ENCODE data around the gene RXRA.
A peak's percentile ranks its signal among the peaks of the same experiment; 100 is the strongest.

RXRA gene

DNA sequence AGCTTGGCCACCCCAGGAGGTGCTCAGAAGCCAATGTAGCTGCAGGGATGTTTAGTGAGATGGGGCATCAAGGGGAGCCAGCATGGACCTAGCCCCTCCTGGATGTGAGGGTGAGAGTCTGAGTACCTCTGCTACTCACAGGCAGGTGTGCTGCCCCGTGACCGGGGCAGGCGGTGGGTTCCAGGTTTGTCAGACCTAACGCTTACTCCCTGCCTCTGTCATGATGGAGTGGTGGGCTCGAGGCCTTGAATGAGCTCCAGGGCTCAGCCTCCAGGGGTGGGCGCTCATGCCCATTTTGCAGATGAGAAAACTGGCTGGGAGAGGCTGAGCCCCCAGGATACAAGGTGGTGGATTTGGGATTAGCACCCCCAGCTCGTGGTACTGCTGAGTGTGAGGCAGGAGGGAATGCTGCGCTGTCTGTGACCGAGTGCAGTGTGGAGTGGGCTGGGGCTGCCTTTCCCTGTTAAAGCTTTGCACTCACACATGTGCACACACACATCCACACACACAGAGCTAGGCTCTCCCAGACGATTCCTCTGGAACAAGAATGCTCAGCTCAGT lies 1.5 kb downstream of the RXRA start:
- Histone ChIP-seq H3K9ac (ENCODE audit: low read length) (no peak overlapping the region), H3K27ac (ENCODE audit: low read depth, low read length) (no peak overlapping the region), H3K4me3 (ENCODE audit: low read depth, low read length) (peak overlapping the region; percentile 71)

DNA sequence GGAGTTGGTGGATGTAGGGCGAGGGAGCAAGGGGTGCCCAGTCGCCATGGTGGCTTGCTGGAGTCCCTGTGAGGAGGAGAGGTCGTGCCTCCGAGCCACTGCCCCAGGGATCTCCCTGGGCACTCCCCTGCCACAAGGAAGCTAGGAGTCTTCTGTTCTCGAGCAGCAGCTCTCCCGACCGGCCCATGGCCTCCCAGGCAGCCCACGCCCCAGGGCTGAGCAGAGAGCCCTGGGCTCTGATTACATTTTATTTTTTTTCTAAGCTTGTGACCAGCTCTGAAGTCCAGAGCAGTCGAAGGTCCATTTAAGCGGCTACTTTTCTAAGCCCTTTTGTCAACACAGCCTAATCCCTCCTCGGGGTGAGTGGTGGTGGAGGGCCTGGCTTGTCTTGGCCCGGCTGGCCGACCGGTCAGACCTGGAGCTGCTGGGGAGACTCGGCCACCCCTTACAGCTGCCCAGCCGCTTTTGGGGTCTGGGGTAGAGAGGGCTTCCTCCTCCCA lies 2.1 kb downstream of the RXRA start:
- Histone ChIP-seq H3K36me3 (ENCODE audit: control insufficient read depth, insufficient read depth, low read length) (no peaks in the 10 kb centered on the region), H3K4me1 (ENCODE audit: control insufficient read depth, insufficient read depth, low read length) (peaks cover 47% of the 10 kb centered on the region), H3K9ac (ENCODE audit: low read length) (peak overlapping the region; percentile 3), H3K9me3 (ENCODE audit: control insufficient read depth, insufficient read depth, low read depth, low read length) (no peaks in the 10 kb centered on the region), H3K27ac (ENCODE audit: low read depth, low read length) (0 out of 2 replicates have a peak overlapping the region, but pooled peaks have one; percentile 41), H3K27me3 (ENCODE audit: control insufficient read depth, insufficient read depth, low read length) (no peaks in the 10 kb centered on the region), H3K4me3 (ENCODE audit: low read depth, low read length) (peak overlapping the region; percentile 71)

More for the DNA sequence above, 1.5 kb downstream of the RXRA start:
- H3K27me3 ChIP-seq (ENCODE audit: control insufficient read depth, insufficient read depth, low read length), result no peaks in the 10 kb centered on the region
- H3K9me3 ChIP-seq (ENCODE audit: control insufficient read depth, insufficient read depth, low read depth, low read length), result no peaks in the 10 kb centered on the region
- H3K4me1 ChIP-seq (ENCODE audit: control insufficient read depth, insufficient read depth, low read length), result peaks cover 48% of the 10 kb centered on the region
- no peaks in the 10 kb centered on the region for H3K36me3 ChIP-seq (ENCODE audit: control insufficient read depth, insufficient read depth, low read length)

GRCh38 chr9:134328841-134329575 lies 2.8 kb downstream of the RXRA start:
- peak overlapping the region; percentile 10; the same call in 1 of the 2 replicates for H3K27ac ChIP-seq (ENCODE audit: low read depth, low read length)
- H3K36me3 ChIP-seq (ENCODE audit: control insufficient read depth, insufficient read depth, low read length), result no peaks in the 10 kb centered on the region
- H3K9ac ChIP-seq (ENCODE audit: low read length), result peak overlapping the region; percentile 3

DNA sequence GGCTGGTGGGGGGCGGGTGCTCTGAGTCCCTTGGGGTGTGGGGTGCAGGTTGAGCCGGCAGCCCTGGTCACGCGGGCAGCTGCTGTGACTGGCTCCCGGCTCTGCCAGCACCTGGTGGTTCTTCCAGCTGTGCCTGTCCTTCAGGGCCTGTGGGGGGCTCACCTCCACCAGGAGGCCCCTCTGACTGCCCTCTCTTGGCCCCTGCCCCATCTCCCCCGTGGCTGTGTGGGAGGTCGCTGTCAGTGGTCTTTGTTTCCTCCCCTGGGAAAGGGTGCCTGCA lies 3.3 kb downstream of the RXRA start:
- H3K36me3 ChIP-seq (ENCODE audit: control insufficient read depth, insufficient read depth, low read length), result no peaks in the 10 kb centered on the region
- no peaks in the 10 kb centered on the region for H3K9me3 ChIP-seq (ENCODE audit: control insufficient read depth, insufficient read depth, low read depth, low read length)
- no peak overlapping the region for H3K9ac ChIP-seq (ENCODE audit: low read length)
- H3K4me3 ChIP-seq (ENCODE audit: low read depth, low read length), result no peak overlapping the region
- peaks cover 36% of the 10 kb centered on the region for H3K4me1 ChIP-seq (ENCODE audit: control insufficient read depth, insufficient read depth, low read length)
- no peaks in the 10 kb centered on the region for H3K27me3 ChIP-seq (ENCODE audit: control insufficient read depth, insufficient read depth, low read length)
- 0 out of 2 replicates have a peak overlapping the region, but pooled peaks have one; percentile 10 for H3K27ac ChIP-seq (ENCODE audit: low read depth, low read length)

More at GRCh38 chr9:134328841-134329575, 2.8 kb downstream of the RXRA start:
- Histone ChIP-seq H3K4me3 (ENCODE audit: low read depth, low read length) (peak overlapping the region; percentile 25; the same call in 1 of the 2 replicates), H3K27me3 (ENCODE audit: control insufficient read depth, insufficient read depth, low read length) (no peaks in the 10 kb centered on the region), H3K9me3 (ENCODE audit: control insufficient read depth, insufficient read depth, low read depth, low read length) (no peaks in the 10 kb centered on the region), H3K4me1 (ENCODE audit: control insufficient read depth, insufficient read depth, low read length) (peaks cover 41% of the 10 kb centered on the region)

DNA sequence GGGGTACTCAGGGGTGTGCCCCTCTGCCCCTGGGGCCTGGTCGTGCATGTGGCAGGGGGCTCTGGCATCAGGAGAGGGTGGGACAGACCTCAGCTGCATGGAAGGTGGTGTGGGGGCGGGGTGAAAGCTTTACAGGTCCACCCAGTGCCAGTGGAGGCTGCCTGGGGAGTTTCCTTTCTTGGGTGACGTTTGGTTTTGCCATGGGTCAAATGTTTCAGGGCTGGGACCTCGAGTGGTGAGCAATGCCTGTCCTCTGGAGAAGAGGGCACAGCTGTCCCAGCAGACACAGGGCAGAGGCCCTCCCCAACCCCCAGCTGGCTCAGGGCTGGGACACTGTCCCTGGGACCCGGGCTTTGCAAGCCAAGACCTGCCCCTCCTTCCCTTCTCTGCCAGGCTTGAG lies 3.6 kb downstream of the RXRA start:
- Histone ChIP-seq H3K9me3 (ENCODE audit: control insufficient read depth, insufficient read depth, low read depth, low read length) (no peaks in the 10 kb centered on the region), H3K27ac (ENCODE audit: low read depth, low read length) (no peak overlapping the region), H3K36me3 (ENCODE audit: control insufficient read depth, insufficient read depth, low read length) (no peaks in the 10 kb centered on the region), H3K4me1 (ENCODE audit: control insufficient read depth, insufficient read depth, low read length) (peaks cover 34% of the 10 kb centered on the region), H3K27me3 (ENCODE audit: control insufficient read depth, insufficient read depth, low read length) (no peaks in the 10 kb centered on the region), H3K9ac (ENCODE audit: low read length) (no peak overlapping the region), H3K4me3 (ENCODE audit: low read depth, low read length) (no peak overlapping the region)

GRCh38 chr9:134330590-134330989 lies 4.3 kb downstream of the RXRA start:
- Histone ChIP-seq H3K9me3 (ENCODE audit: control insufficient read depth, insufficient read depth, low read depth, low read length) (no peaks in the 10 kb centered on the region), H3K27me3 (ENCODE audit: control insufficient read depth, insufficient read depth, low read length) (no peaks in the 10 kb centered on the region), H3K36me3 (ENCODE audit: control insufficient read depth, insufficient read depth, low read length) (no peaks in the 10 kb centered on the region), H3K4me3 (ENCODE audit: low read depth, low read length) (no peak overlapping the region), H3K9ac (ENCODE audit: low read length) (no peak overlapping the region), H3K4me1 (ENCODE audit: control insufficient read depth, insufficient read depth, low read length) (peaks cover 31% of the 10 kb centered on the region), H3K27ac (ENCODE audit: low read depth, low read length) (no peak overlapping the region)

DNA sequence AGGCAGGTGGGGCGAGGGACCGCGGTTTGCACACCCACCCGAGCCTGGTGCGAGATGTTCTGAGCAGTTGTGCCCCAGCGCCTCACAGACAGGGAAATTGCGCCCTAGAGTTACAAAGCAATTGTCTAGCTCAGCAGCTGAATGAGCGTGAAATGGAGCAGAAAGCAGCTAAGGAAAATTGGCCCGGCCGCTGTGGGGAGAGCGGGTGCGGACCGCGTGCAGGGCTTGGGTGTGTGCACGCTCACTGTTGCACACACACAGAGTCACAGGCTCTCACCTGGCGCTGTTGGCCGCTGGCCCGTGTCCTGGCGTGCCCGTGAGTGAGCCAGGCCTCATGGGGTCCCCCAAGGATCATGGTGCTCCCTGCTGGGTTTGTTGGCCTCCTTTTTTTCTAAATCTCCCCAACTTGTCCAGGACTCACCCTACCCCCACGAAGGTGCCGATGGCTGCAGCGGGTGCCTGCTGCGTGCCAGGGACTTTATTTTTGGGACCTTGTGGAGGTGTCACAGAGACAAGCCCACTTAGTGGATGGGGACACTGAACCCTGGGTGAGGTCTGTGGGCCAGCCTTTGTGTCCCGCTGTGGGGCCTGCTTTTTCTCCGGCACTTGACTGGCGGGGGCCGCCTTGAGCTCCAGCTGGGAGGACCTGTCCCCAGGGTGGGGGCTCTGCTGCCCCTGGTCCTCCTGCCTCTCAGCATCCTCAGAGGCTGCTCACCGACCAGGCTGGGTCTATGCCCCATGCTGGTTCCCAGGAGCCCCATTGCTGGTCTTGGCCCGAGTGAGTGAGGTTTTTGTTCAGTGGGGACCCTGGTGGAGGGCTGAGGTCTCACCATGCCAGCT lies 5.2 kb downstream of the RXRA start:
- H3K9me3 ChIP-seq (ENCODE audit: control insufficient read depth, insufficient read depth, low read depth, low read length), result no peaks in the 10 kb centered on the region
- H3K4me1 ChIP-seq (ENCODE audit: control insufficient read depth, insufficient read depth, low read length), result peaks cover 31% of the 10 kb centered on the region
- H3K36me3 ChIP-seq (ENCODE audit: control insufficient read depth, insufficient read depth, low read length), result no peaks in the 10 kb centered on the region
- no peaks in the 10 kb centered on the region for H3K27me3 ChIP-seq (ENCODE audit: control insufficient read depth, insufficient read depth, low read length)
- no peak overlapping the region for H3K9ac ChIP-seq (ENCODE audit: low read length)
- no peak overlapping the region for H3K4me3 ChIP-seq (ENCODE audit: low read depth, low read length)
- H3K27ac ChIP-seq (ENCODE audit: low read depth, low read length), result no peak overlapping the region

DNA sequence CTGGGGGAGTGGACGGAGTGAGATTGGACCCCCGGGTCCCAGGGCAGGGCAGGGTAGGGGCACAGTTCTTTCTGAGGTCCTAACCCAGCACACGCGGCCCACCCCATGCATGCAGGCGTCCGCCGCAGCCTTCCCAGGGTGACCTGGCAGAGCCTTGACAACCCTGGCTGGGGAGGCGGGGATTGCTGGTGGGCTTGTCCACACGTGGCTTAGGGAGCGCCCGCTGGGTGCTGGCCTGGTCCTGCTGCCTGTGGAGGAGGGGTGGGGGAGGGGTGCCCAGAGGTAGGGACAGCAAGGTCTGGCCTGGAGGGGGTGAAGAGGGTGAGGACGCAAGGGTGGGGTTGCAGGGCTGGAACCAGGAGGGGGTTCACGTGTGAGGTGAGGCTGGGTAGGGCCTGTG lies 6.0 kb downstream of the RXRA start:
- peaks cover 31% of the 10 kb centered on the region for H3K4me1 ChIP-seq (ENCODE audit: control insufficient read depth, insufficient read depth, low read length)
- no peak overlapping the region; the same call in 1 of the 2 replicates for H3K27ac ChIP-seq (ENCODE audit: low read depth, low read length)
- no peak overlapping the region for H3K4me3 ChIP-seq (ENCODE audit: low read depth, low read length)
- no peak overlapping the region for H3K9ac ChIP-seq (ENCODE audit: low read length)
- H3K27me3 ChIP-seq (ENCODE audit: control insufficient read depth, insufficient read depth, low read length), result no peaks in the 10 kb centered on the region
- no peaks in the 10 kb centered on the region for H3K36me3 ChIP-seq (ENCODE audit: control insufficient read depth, insufficient read depth, low read length)
- H3K9me3 ChIP-seq (ENCODE audit: control insufficient read depth, insufficient read depth, low read depth, low read length), result no peaks in the 10 kb centered on the region

- Histone ChIP-seq H3K9ac (ENCODE audit: low read length) (no peak overlapping the region), H3K4me1 (ENCODE audit: control insufficient read depth, insufficient read depth, low read length) (peaks cover 25% of the 10 kb centered on the region), H3K4me3 (ENCODE audit: low read depth, low read length) (no peak overlapping the region), H3K9me3 (ENCODE audit: control insufficient read depth, insufficient read depth, low read depth, low read length) (no peaks in the 10 kb centered on the region), H3K36me3 (ENCODE audit: control insufficient read depth, insufficient read depth, low read length) (no peaks in the 10 kb centered on the region), H3K27ac (ENCODE audit: low read depth, low read length) (no peak overlapping the region), H3K27me3 (ENCODE audit: control insufficient read depth, insufficient read depth, low read length) (no peaks in the 10 kb centered on the region)
These were observed 6.6 kb downstream of the RXRA start for GRCh38 chr9:134332841-134333233.

DNA sequence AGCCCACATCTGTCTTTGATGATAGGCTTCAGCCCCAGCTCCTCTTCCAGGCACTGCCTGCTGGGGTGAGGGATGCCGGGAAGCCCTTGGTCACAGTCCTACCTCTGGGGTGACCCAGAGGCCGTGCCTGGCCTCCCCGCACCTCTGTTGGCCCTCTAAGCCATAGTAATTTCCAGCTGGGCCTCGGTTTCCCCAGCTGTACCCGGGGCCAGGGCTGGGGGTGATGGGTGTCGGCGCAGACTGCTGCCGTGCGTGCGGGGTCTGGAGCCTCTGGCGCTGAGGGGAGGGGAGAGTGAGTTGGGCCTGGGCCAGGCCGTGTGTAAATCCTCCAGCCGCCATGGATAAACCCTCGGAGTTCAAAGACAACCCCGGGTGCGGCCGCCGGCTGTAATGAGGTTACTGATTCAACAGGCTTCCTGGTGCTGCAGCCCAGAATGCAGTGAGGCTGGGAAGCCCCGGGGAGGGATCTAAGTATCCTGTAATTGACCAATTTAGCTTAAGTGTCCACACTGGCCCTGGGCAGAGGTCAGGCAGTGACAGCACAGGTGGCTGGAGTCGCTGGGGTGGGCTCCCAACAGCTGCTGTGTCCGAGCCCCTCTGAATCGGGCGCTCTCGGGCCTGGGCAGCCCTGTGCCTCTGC lies 7.1 kb downstream of the RXRA start:
- Histone ChIP-seq H3K4me3 (ENCODE audit: low read depth, low read length) (no peak overlapping the region), H3K4me1 (ENCODE audit: control insufficient read depth, insufficient read depth, low read length) (peaks cover 20% of the 10 kb centered on the region), H3K9me3 (ENCODE audit: control insufficient read depth, insufficient read depth, low read depth, low read length) (no peaks in the 10 kb centered on the region), H3K9ac (ENCODE audit: low read length) (no peak overlapping the region), H3K36me3 (ENCODE audit: control insufficient read depth, insufficient read depth, low read length) (no peaks in the 10 kb centered on the region), H3K27ac (ENCODE audit: low read depth, low read length) (no peak overlapping the region), H3K27me3 (ENCODE audit: control insufficient read depth, insufficient read depth, low read length) (no peaks in the 10 kb centered on the region)
